Karpas-422 (cell line): ENCODE measurements around the gene RTN4RL2. TPM values are rescaled to one million over a fixed set of nuclear protein-coding genes. Genes with fewer than 3 reads are reported as not detected.

ENCODE experiments used
- DNase-seq: peaks from one replicate; pipeline ENCODE4 v3.0.0-alpha.2; 2015
- H2AFZ ChIP-seq: fragments of 200-600 bp; sonication (generic); 2 replicates; pipeline ENCODE4 v1.6.1; 2014; ENCODE audit warnings: antibody characterized with exemption, low read length, mixed read lengths
- H3K27ac ChIP-seq: fragments of 200-600 bp; sonication (generic); 2 replicates; pipeline ENCODE4 v1.5.1; 2014; ENCODE audit warnings: mild to moderate bottlenecking, low read length, moderate library complexity
- H3K27me3 ChIP-seq: fragments of 200-600 bp; sonication (generic); 2 replicates; pipeline ENCODE4 v1.6.1; 2014; ENCODE audit warnings: low read length, mixed read lengths
- H3K36me3 ChIP-seq: fragments of 200-600 bp; sonication (generic); 2 replicates; pipeline ENCODE4 v1.6.1; 2014; ENCODE audit warnings: low read length, mixed read lengths; ENCODE audit not compliant: insufficient read depth
- H3K4me1 ChIP-seq: fragments of 200-600 bp; sonication (generic); 2 replicates; pipeline ENCODE4 v1.6.1; 2014; ENCODE audit warnings: mild to moderate bottlenecking, low read length, mixed read lengths
- H3K4me2 ChIP-seq: fragments of 200-600 bp; sonication (generic); 2 replicates; pipeline ENCODE4 v1.6.1; 2014; ENCODE audit warnings: low read length, low read depth, mild to moderate bottlenecking; ENCODE audit not compliant: poor library complexity, severe bottlenecking
- H3K4me3 ChIP-seq: fragments of 200-600 bp; sonication (generic); 2 replicates; pipeline ENCODE4 v1.5.1; 2014; ENCODE audit warnings: mild to moderate bottlenecking, antibody characterized with exemption, low read length, mixed read lengths
- H3K79me2 ChIP-seq: fragments of 200-600 bp; sonication (generic); 2 replicates; pipeline ENCODE4 v1.6.1; 2014; ENCODE audit warnings: mild to moderate bottlenecking, low read length, mixed read lengths
- H3K9ac ChIP-seq: fragments of 200-600 bp; sonication (generic); 2 replicates; pipeline ENCODE4 v1.6.0; 2014; ENCODE audit warnings: low read length
- H3K9me2 ChIP-seq: fragments of 200-600 bp; sonication (generic), shearing (Covaris generic); replicated peaks from 2 replicates; pipeline ENCODE4 v1.6.0; 2014; ENCODE audit warnings: mild to moderate bottlenecking, low read length, moderate library complexity; ENCODE audit not compliant: insufficient read depth
- H3K9me3 ChIP-seq: fragments of 300-700, 200-600 bp; sonication (generic); 2 replicates; pipeline ENCODE4 v1.6.1; 2014; ENCODE audit warnings: low read length, mixed read lengths
- H4K20me1 ChIP-seq: fragments of 200-600 bp; sonication (generic); 2 replicates; pipeline ENCODE4 v1.6.1; 2014; ENCODE audit warnings: mild to moderate bottlenecking, antibody characterized with exemption, low read length, low read depth; ENCODE audit not compliant: insufficient read depth
- total RNA-seq: library from RNA; depleted of rRNA; stranded (reverse); fragments of >200 nt; shearing (Covaris generic); gene quantifications from 2 replicates; pipeline ENCODE4 v1.2.3, GENCODE V29; 2014; ENCODE audit warnings: low replicate concordance

Gene RTN4RL2
- total RNA-seq, 1 experiment from 2014 or later, result not detected

- no peak for DNase-seq
- Histone ChIP-seq H3K9ac (peak overlapping the region; percentile 91), H3K27ac (no peak overlapping the region), H3K36me3 (peaks cover 26% of the 10 kb centered on the region), H3K9me2 (no peaks in the 10 kb centered on the region), H3K9me3 (no peaks in the 10 kb centered on the region), H3K4me1 (peaks cover 32% of the 10 kb centered on the region), H3K4me3 (peak overlapping the region; percentile 77), H3K4me2 (peak overlapping the region; percentile 93), H4K20me1 (no peaks in the 10 kb centered on the region), H3K79me2 (peaks cover 36% of the 10 kb centered on the region), H2AFZ (no peak overlapping the region), H3K27me3 (no peaks in the 10 kb centered on the region)
Observed at GRCh38 chr11:57427727-57428082, 32.6 kb upstream of the RTN4RL2 start.

DNA sequence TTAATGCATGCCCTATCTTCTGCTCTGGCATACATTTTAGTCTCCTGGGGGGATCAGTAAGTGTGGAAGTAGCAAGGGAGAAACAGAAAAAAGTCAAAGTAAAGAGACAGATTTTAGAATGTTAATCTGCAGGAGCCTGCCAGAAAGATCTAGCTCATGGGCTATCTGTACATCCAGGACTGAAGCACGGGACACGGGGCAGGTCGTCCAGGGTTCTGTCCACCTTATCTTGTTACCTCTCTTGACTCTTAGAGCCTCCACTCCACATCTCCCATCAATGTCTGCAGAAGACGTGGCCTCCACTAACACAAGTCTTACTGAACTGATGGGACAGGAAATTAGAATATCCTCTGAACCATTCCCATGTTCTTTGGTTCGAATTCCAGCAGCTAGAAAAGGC lies 31.7 kb upstream of the RTN4RL2 start:
- H3K4me2 ChIP-seq, result no peak overlapping the region
- peaks cover 32% of the 10 kb centered on the region for H3K4me1 ChIP-seq
- H3K79me2 ChIP-seq, result peaks cover 32% of the 10 kb centered on the region
- H2AFZ ChIP-seq, result no peak overlapping the region
- no peaks in the 10 kb centered on the region for H3K9me3 ChIP-seq
- no peak overlapping the region for H3K4me3 ChIP-seq
- no peak for DNase-seq
- H3K9me2 ChIP-seq, result no peaks in the 10 kb centered on the region
- H4K20me1 ChIP-seq, result no peaks in the 10 kb centered on the region
- H3K27me3 ChIP-seq, result no peaks in the 10 kb centered on the region
- no peak overlapping the region for H3K27ac ChIP-seq
- no peak overlapping the region for H3K9ac ChIP-seq
- peaks cover 21% of the 10 kb centered on the region for H3K36me3 ChIP-seq

DNA sequence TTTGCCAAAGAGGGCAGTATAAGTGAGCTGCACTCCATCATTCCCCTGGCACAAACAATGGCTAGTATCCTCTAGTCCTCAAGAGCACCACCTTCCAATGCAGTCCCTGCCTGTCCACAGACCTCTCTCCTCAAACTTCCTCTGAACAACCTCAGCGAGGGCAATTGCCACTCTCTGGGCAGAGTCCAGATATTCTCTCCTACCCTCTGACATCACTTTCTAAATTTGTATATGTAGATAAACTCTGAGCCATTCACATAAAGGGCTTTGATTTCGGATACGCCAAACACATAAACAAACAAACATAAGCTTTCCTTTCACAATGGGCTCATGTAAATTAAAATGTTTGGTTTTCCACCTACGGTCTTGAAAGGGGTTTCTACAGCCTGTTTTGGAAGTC lies 30.4 kb upstream of the RTN4RL2 start:
- Histone ChIP-seq H3K9me3 (no peaks in the 10 kb centered on the region), H4K20me1 (no peaks in the 10 kb centered on the region), H3K9ac (no peak overlapping the region), H3K27ac (no peak overlapping the region), H3K4me1 (peaks cover 22% of the 10 kb centered on the region), H3K4me3 (no peak overlapping the region), H3K79me2 (peaks cover 19% of the 10 kb centered on the region), H2AFZ (no peak overlapping the region), H3K36me3 (0 out of 2 replicates have a peak, but pooled peaks cover 8% of the 10 kb centered on the region), H3K27me3 (no peaks in the 10 kb centered on the region), H3K9me2 (no peaks in the 10 kb centered on the region), H3K4me2 (no peak overlapping the region)
- DNase-seq, result no peak

DNA sequence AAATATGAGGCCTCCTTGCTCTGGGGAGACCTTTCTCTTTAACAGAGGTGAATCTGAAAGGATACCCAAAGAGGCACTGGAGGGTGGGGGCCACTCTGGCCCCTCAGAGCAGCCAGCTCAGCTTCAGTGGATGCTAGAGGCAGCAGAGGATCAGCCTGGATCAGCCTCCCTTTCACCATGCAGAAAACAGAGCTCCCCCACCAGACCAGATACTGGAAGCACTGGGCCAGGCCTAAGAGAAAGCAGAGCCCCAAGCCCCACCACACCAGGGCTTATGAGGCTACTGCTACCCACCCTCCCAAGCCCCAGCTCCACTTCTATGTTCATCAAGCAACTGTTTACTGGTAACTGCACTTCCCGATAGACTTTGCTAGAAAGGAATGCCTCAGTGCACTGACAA lies 29.4 kb upstream of the RTN4RL2 start:
- H3K9me3 ChIP-seq, result no peaks in the 10 kb centered on the region
- no peak overlapping the region for H3K4me2 ChIP-seq
- H4K20me1 ChIP-seq, result no peaks in the 10 kb centered on the region
- H3K36me3 ChIP-seq, result no peaks in the 10 kb centered on the region
- H3K27ac ChIP-seq, result no peak overlapping the region
- DNase-seq, result peak; percentile 52
- peaks cover 12% of the 10 kb centered on the region for H3K4me1 ChIP-seq
- H3K9ac ChIP-seq, result no peak overlapping the region
- no peaks in the 10 kb centered on the region for H3K9me2 ChIP-seq
- H3K79me2 ChIP-seq, result peaks cover 9% of the 10 kb centered on the region
- no peak overlapping the region for H3K4me3 ChIP-seq
- H3K27me3 ChIP-seq, result no peaks in the 10 kb centered on the region
- no peak overlapping the region for H2AFZ ChIP-seq

- Histone ChIP-seq H3K79me2 (no peaks in the 10 kb centered on the region), H3K9ac (no peak overlapping the region), H2AFZ (no peak overlapping the region), H4K20me1 (no peaks in the 10 kb centered on the region), H3K9me3 (no peaks in the 10 kb centered on the region), H3K27me3 (no peaks in the 10 kb centered on the region), H3K27ac (no peak overlapping the region), H3K4me2 (no peak overlapping the region), H3K4me3 (no peak overlapping the region), H3K4me1 (peaks cover 7% of the 10 kb centered on the region), H3K9me2 (no peaks in the 10 kb centered on the region), H3K36me3 (no peaks in the 10 kb centered on the region)
- no peak for DNase-seq
Observed at GRCh38 chr11:57432149-57432561, 28.2 kb upstream of the RTN4RL2 start.

- DNase-seq, result no peak
- Histone ChIP-seq H3K4me3 (no peak overlapping the region), H3K27me3 (no peaks in the 10 kb centered on the region), H2AFZ (no peak overlapping the region), H3K27ac (no peak overlapping the region), H3K9me2 (no peaks in the 10 kb centered on the region), H3K36me3 (no peaks in the 10 kb centered on the region), H3K4me2 (no peak overlapping the region), H3K4me1 (peaks cover 1% of the 10 kb centered on the region), H3K79me2 (no peaks in the 10 kb centered on the region), H3K9ac (no peak overlapping the region), H4K20me1 (no peaks in the 10 kb centered on the region), H3K9me3 (no peaks in the 10 kb centered on the region)
Observed at GRCh38 chr11:57432714-57433163, 27.6 kb upstream of the RTN4RL2 start.

GRCh38 chr11:57434640-57435546 lies 25.4 kb upstream of the RTN4RL2 start:
- H3K27ac ChIP-seq, result no peak overlapping the region
- H3K27me3 ChIP-seq, result no peaks in the 10 kb centered on the region
- no peaks in the 10 kb centered on the region for H4K20me1 ChIP-seq
- no peaks in the 10 kb centered on the region for H3K36me3 ChIP-seq
- no peaks in the 10 kb centered on the region for H3K9me2 ChIP-seq
- H2AFZ ChIP-seq, result no peak overlapping the region
- no peaks in the 10 kb centered on the region for H3K79me2 ChIP-seq
- no peak for DNase-seq
- no peaks in the 10 kb centered on the region for H3K4me1 ChIP-seq
- H3K9me3 ChIP-seq, result no peaks in the 10 kb centered on the region
- no peak overlapping the region for H3K4me2 ChIP-seq
- H3K9ac ChIP-seq, result no peak overlapping the region
- H3K4me3 ChIP-seq, result no peak overlapping the region

DNA sequence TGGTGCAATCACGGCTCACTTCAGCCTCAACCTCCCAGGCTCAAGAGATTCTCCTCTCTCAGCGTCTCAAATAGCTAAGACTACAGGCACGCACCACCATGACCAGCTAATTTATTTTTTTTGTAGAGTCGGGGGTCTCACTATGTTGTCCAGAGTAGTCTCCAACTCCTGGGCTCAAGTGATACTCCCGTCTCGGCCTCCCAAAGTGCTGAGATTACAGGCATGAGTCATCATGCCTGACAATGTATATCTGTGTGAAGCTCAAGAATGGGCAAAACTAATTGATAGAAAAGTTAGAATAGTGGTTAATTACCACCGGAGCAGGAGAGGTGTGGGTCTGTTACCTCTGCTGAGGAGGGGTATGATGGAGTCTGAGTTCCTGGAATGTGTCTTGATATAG lies 24.3 kb upstream of the RTN4RL2 start:
- no peaks in the 10 kb centered on the region for H3K36me3 ChIP-seq
- H2AFZ ChIP-seq, result no peak overlapping the region
- no peak for DNase-seq
- no peak overlapping the region for H3K4me2 ChIP-seq
- H3K27me3 ChIP-seq, result no peaks in the 10 kb centered on the region
- no peaks in the 10 kb centered on the region for H3K4me1 ChIP-seq
- no peaks in the 10 kb centered on the region for H3K9me2 ChIP-seq
- H4K20me1 ChIP-seq, result no peaks in the 10 kb centered on the region
- no peaks in the 10 kb centered on the region for H3K79me2 ChIP-seq
- H3K9me3 ChIP-seq, result no peaks in the 10 kb centered on the region
- no peak overlapping the region for H3K9ac ChIP-seq
- H3K27ac ChIP-seq, result no peak overlapping the region
- no peak overlapping the region for H3K4me3 ChIP-seq
